Measurements from ENCODE around the gene ADAMTSL3. TPM values are rescaled to one million over a fixed set of nuclear protein-coding genes. Genes with fewer than 3 reads are reported as not detected.

Gene ADAMTSL3
- total RNA-seq, 2 donors from 2014 or later: not detected

DNA sequence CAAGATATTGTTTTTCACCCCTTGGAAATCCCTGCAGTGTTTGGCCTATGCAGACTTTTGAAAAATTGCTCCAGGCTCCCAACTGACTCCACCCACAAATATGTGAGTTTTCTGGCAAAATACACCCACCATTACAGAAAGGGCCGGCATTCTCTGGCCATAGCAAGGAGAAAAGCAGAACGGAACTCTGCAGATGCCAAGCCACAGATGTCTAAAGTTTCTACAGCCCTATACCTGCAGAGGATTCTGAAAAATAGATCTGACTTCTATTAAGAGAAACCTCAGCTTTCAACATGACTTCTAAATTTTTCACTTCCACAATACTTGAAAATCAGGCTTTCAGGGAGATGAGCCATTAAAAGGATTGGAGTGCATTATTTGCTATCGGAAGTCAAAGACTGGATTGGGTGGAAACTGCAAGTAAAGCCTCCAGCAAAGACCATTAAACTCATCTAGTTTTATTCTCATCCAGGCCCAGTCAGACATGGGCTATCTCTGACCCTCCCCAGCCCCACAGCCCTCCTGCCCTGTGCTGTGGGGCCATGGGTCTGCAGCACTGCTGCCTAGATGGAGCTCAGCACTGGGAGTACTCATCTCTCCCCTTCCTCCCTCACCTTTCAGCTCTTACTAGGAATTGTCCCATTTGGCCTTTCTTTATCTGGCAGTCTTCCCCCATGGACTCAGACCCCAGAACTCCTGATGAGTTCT lies 338.6 kb downstream of the ADAMTSL3 start:
- Mint-ChIP-seq H3K4me3 (no peak overlapping the region), H3K36me3 (ENCODE audit: low read depth) (no peaks in the 10 kb centered on the region)

GRCh38 chr15:83993591-83993990 lies 339.7 kb downstream of the ADAMTSL3 start:
- H3K36me3 Mint-ChIP-seq (ENCODE audit: low read depth): no peaks in the 10 kb centered on the region
- H3K9me3 ChIP-seq (ENCODE audit: control insufficient read depth, low read length, poor library complexity, severe bottlenecking): no peaks in the 10 kb centered on the region
- no peak for ATAC-seq
- no peaks in the 10 kb centered on the region for H3K4me1 Mint-ChIP-seq
- H3K4me3 Mint-ChIP-seq: no peak overlapping the region
- no peak for DNase-seq
- H3K27me3 Mint-ChIP-seq: peaks cover 22% of the 10 kb centered on the region
- no peak overlapping the region for H3K27ac Mint-ChIP-seq

More for the DNA sequence above, 338.6 kb downstream of the ADAMTSL3 start:
- no peaks in the 10 kb centered on the region for H3K9me3 ChIP-seq (ENCODE audit: control insufficient read depth, low read length, poor library complexity, severe bottlenecking)
- Mint-ChIP-seq H3K4me1 (no peaks in the 10 kb centered on the region), H3K27ac (no peak overlapping the region), H3K27me3 (peaks cover 24% of the 10 kb centered on the region)
- DNase-seq: no peak
- ATAC-seq: no peak

GRCh38 chr15:83998486-83998885 lies 344.6 kb downstream of the ADAMTSL3 start:
- Mint-ChIP-seq H3K4me1 (no peaks in the 10 kb centered on the region), H3K4me3 (no peak overlapping the region), H3K36me3 (ENCODE audit: low read depth) (no peaks in the 10 kb centered on the region), H3K27ac (no peak overlapping the region), H3K27me3 (peaks cover 7% of the 10 kb centered on the region)
- H3K9me3 ChIP-seq (ENCODE audit: control insufficient read depth, low read length, poor library complexity, severe bottlenecking): no peaks in the 10 kb centered on the region
- no peak for ATAC-seq
- DNase-seq: no peak

GRCh38 chr15:83999396-84000135 lies 345.6 kb downstream of the ADAMTSL3 start:
- Mint-ChIP-seq H3K27me3 (peaks cover 11% of the 10 kb centered on the region), H3K27ac (no peak overlapping the region), H3K4me3 (no peak overlapping the region), H3K36me3 (ENCODE audit: low read depth) (no peaks in the 10 kb centered on the region), H3K4me1 (no peaks in the 10 kb centered on the region)
- DNase-seq (no peak), ATAC-seq (no peak)
- H3K9me3 ChIP-seq (ENCODE audit: control insufficient read depth, low read length, poor library complexity, severe bottlenecking): no peaks in the 10 kb centered on the region

DNA sequence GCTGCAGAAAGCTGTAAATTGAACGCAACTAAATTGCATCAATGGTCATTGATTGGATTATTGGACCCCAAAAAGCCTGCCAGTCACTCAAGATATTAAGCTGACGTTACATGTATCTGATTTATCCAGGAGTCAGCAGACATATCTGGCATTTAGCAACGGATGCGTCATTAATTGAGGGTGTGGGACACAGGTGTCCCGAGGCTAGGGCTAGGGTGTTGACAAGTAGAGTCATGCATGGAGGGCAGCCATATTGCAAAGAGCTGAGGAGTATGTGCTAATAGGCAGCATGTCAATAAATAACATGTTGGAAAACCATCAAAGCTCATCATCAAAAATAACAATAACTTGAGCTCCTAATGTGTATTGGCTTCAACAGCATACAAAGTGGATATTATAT lies 347.1 kb downstream of the ADAMTSL3 start:
- ATAC-seq: no peak
- no peaks in the 10 kb centered on the region for H3K36me3 Mint-ChIP-seq (ENCODE audit: low read depth)
- no peak for DNase-seq
- no peak overlapping the region for H3K4me3 Mint-ChIP-seq
- no peaks in the 10 kb centered on the region for H3K9me3 ChIP-seq (ENCODE audit: control insufficient read depth, low read length, poor library complexity, severe bottlenecking)
- H3K4me1 Mint-ChIP-seq: no peaks in the 10 kb centered on the region
- no peak overlapping the region for H3K27ac Mint-ChIP-seq
- H3K27me3 Mint-ChIP-seq: peaks cover 11% of the 10 kb centered on the region

- H3K36me3 Mint-ChIP-seq (ENCODE audit: low read depth): no peaks in the 10 kb centered on the region
Measured at GRCh38 chr15:84001655-84002054, 347.7 kb downstream of the ADAMTSL3 start.

DNA sequence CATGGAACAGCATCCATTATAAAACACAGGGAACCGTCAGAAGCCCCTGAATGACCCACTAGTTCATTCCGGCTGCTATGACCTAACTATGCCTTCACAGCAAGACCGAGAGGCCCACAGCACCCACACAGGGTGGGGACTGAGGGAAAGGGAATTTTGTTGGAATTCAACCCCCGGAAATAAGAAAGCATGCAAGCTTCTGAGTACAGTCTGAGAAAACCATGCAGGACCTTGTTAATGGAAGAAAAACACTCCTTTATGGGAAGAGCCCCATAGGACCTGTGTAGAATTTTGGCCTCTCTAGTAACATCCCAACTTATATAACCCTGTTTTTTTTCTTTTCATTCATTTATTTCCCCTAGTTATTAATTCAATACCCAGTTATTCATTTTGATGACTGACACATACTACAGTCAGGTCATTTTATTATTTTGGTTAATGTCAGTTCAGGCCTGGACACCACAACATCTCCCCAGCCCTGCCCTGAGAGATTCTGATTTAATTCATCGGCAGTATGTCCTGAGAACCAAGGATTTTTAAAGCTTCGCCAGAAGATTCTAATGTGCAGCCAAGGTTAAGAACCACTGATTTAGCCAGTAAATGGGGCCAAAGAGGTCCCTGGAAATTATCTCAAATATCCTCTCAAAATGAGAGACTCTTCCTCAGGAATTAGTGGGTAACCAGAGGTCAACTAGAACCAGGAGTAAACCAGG lies 350.0 kb downstream of the ADAMTSL3 start:
- no peaks in the 10 kb centered on the region for H3K9me3 ChIP-seq (ENCODE audit: control insufficient read depth, low read length, poor library complexity, severe bottlenecking)
- no peak for ATAC-seq
- DNase-seq: no peak
- H3K4me3 Mint-ChIP-seq: no peak overlapping the region
- H3K4me1 Mint-ChIP-seq: no peaks in the 10 kb centered on the region
- H3K27ac Mint-ChIP-seq: no peak overlapping the region
- peaks cover 22% of the 10 kb centered on the region for H3K27me3 Mint-ChIP-seq
- H3K36me3 Mint-ChIP-seq (ENCODE audit: low read depth): no peaks in the 10 kb centered on the region

More at GRCh38 chr15:84001655-84002054, 347.7 kb downstream of the ADAMTSL3 start:
- Mint-ChIP-seq H3K27ac (no peak overlapping the region), H3K4me1 (no peaks in the 10 kb centered on the region), H3K4me3 (no peak overlapping the region), H3K27me3 (peaks cover 13% of the 10 kb centered on the region)
- DNase-seq (no peak), ATAC-seq (no peak)
- H3K9me3 ChIP-seq (ENCODE audit: control insufficient read depth, low read length, poor library complexity, severe bottlenecking): no peaks in the 10 kb centered on the region

DNA sequence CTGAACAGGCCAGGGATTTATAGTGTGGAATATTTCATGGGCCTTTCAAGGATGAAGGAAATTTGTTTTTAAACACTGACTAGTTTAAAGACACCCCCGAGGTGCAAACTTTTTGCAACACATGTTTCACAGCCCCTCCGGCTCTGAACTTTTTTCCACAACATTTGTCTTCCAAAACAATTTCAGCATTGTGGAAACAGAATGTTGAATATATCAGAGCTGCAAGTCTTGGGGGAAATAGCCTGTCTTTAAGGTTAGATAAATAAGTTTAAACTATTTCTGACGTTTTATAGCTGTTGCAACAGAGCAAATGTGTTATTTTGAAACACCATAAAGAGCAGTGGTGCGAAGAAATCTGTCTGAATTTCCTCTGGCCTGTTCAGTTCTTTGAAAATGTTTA lies 352.5 kb downstream of the ADAMTSL3 start:
- Mint-ChIP-seq H3K27ac (no peak overlapping the region), H3K36me3 (ENCODE audit: low read depth) (no peaks in the 10 kb centered on the region), H3K4me3 (no peak overlapping the region), H3K4me1 (no peaks in the 10 kb centered on the region), H3K27me3 (peaks cover 22% of the 10 kb centered on the region)
- ATAC-seq (no peak), DNase-seq (no peak)
- H3K9me3 ChIP-seq (ENCODE audit: control insufficient read depth, low read length, poor library complexity, severe bottlenecking): no peaks in the 10 kb centered on the region

- Mint-ChIP-seq H3K4me3 (no peak overlapping the region), H3K27ac (no peak overlapping the region), H3K4me1 (no peaks in the 10 kb centered on the region), H3K36me3 (ENCODE audit: low read depth) (no peaks in the 10 kb centered on the region), H3K27me3 (peaks cover 11% of the 10 kb centered on the region)
- no peaks in the 10 kb centered on the region for H3K9me3 ChIP-seq (ENCODE audit: control insufficient read depth, low read length, poor library complexity, severe bottlenecking)
- ATAC-seq: no peak
- no peak for DNase-seq
Measured at GRCh38 chr15:84009616-84010015, 355.7 kb downstream of the ADAMTSL3 start.

DNA sequence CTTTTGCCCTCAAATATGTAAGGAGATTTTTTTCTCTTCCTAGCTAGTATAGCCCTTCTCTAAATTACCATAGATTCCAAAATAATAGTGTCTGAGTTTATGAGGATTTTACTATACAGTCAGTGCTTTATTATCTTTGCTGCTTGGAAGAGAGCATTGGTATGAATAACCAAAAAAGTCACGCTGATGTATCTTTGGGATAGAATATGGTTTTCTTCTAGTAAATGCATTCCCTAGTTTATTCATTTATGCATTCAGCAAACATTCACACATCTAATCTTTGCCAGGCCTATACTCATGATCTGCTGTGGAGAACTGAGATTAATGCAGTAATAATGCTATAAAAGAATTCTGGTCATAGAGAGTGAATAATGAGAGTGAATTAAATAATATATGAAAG lies 356.3 kb downstream of the ADAMTSL3 start:
- no peak overlapping the region for H3K27ac Mint-ChIP-seq
- DNase-seq (no peak), ATAC-seq (no peak)
- H3K4me1 Mint-ChIP-seq: no peaks in the 10 kb centered on the region
- H3K27me3 Mint-ChIP-seq: peaks cover 11% of the 10 kb centered on the region
- no peaks in the 10 kb centered on the region for H3K9me3 ChIP-seq (ENCODE audit: control insufficient read depth, low read length, poor library complexity, severe bottlenecking)
- H3K36me3 Mint-ChIP-seq (ENCODE audit: low read depth): no peaks in the 10 kb centered on the region
- H3K4me3 Mint-ChIP-seq: no peak overlapping the region

DNA sequence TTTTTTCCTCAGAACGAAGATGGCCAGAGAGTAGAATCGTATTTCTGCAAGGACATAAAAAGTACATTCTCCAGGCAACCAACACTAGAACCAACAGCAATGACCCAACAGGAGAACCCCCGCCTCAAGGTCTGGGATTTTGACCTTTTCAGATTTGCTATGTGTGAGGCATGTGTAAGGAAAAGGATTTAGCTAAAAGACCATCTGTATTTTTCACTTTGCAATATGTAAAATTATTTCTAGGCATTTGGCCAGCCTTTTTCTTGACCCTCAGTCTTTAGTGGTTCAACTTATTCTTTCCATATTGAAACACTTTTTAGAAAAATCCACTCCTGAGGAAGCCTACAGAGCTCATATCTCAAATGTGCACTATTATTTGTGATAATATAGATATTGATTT lies 362.4 kb downstream of the ADAMTSL3 start:
- H3K9me3 ChIP-seq (ENCODE audit: control insufficient read depth, low read length, poor library complexity, severe bottlenecking): no peaks in the 10 kb centered on the region
- no peak for DNase-seq
- H3K27me3 Mint-ChIP-seq: peaks cover 14% of the 10 kb centered on the region
- H3K4me3 Mint-ChIP-seq: no peak overlapping the region
- no peaks in the 10 kb centered on the region for H3K4me1 Mint-ChIP-seq
- H3K36me3 Mint-ChIP-seq (ENCODE audit: low read depth): no peaks in the 10 kb centered on the region
- ATAC-seq: no peak
- H3K27ac Mint-ChIP-seq: no peak overlapping the region

- ATAC-seq: no peak
- no peaks in the 10 kb centered on the region for H3K36me3 Mint-ChIP-seq (ENCODE audit: low read depth)
- no peaks in the 10 kb centered on the region for H3K4me1 Mint-ChIP-seq
- no peaks in the 10 kb centered on the region for H3K9me3 ChIP-seq (ENCODE audit: control insufficient read depth, low read length, poor library complexity, severe bottlenecking)
- no peak overlapping the region for H3K27ac Mint-ChIP-seq
- DNase-seq: no peak
- no peak overlapping the region for H3K4me3 Mint-ChIP-seq
- peaks cover 26% of the 10 kb centered on the region for H3K27me3 Mint-ChIP-seq
Measured at GRCh38 chr15:84022516-84022915, 368.6 kb downstream of the ADAMTSL3 start.

GRCh38 chr15:84023636-84024035 lies 369.7 kb downstream of the ADAMTSL3 start:
- Mint-ChIP-seq H3K4me1 (no peaks in the 10 kb centered on the region), H3K27me3 (peaks cover 26% of the 10 kb centered on the region), H3K27ac (no peak overlapping the region), H3K36me3 (ENCODE audit: low read depth) (no peaks in the 10 kb centered on the region), H3K4me3 (no peak overlapping the region)
- DNase-seq (no peak), ATAC-seq (no peak)
- no peaks in the 10 kb centered on the region for H3K9me3 ChIP-seq (ENCODE audit: control insufficient read depth, low read length, poor library complexity, severe bottlenecking)
